Measurements from ENCODE around the gene DYNLT4. TPM values are rescaled to one million over a fixed set of nuclear protein-coding genes. Genes with fewer than 3 reads are reported as not detected.
"Not testable (repeated sequence)": the region's sequence is repeated elsewhere in the genome, so short reads cannot be mapped to it uniquely, and the experiment has no call there.

The DYNLT4 gene
- total and polyA plus RNA-seq, 12 donors, result 0.94 to 10.3 (median 2.8) TPM; not detected in 2

GRCh38 chr1:44827197-44828002 is 20.2 kb upstream of the DYNLT4 start:
- H3K4me1 ChIP-seq (replicated peaks in 1 of 2), result no peaks in the 10 kb centered on the region
- TF ChIP-seq POLR2A (IDR thresholded peaks at IDR 0.05), result no peak
- TF ChIP-seq, protein P1, sequence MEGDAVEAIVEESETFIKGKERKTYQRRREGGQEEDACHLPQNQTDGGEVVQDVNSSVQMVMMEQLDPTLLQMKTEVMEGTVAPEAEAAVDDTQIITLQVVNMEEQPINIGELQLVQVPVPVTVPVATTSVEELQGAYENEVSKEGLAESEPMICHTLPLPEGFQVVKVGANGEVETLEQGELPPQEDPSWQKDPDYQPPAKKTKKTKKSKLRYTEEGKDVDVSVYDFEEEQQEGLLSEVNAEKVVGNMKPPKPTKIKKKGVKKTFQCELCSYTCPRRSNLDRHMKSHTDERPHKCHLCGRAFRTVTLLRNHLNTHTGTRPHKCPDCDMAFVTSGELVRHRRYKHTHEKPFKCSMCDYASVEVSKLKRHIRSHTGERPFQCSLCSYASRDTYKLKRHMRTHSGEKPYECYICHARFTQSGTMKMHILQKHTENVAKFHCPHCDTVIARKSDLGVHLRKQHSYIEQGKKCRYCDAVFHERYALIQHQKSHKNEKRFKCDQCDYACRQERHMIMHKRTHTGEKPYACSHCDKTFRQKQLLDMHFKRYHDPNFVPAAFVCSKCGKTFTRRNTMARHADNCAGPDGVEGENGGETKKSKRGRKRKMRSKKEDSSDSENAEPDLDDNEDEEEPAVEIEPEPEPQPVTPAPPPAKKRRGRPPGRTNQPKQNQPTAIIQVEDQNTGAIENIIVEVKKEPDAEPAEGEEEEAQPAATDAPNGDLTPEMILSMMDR (IDR thresholded peaks at IDR 0.05), result no peak
- intact Hi-C loops (cut with DNase I), result loop anchor here in 1 of 2 donors (5.0 kb wide), 1 partner anchor 35 kb away; no protein-coding TSS in a partner anchor
- no peaks in the 10 kb centered on the region for H3K9me3 ChIP-seq (replicated peaks in 1 of 3)
- WGBS, 4 donors, result 89 to 95% (median 92%) methylated on average over 21 to 28 of the region's 28 CpGs
- H3K27ac ChIP-seq, result peak overlapping the region in 1 of 5 donors; percentile 44
- H3K4me3 ChIP-seq, result no peak overlapping the region
- H3K27me3 ChIP-seq, result no peaks in the 10 kb centered on the region
- peak in 1 of 7 donors; percentile 28 for DNase-seq
- no peaks in the 10 kb centered on the region for H3K36me3 ChIP-seq (replicated peaks in 1 of 2)

DNA sequence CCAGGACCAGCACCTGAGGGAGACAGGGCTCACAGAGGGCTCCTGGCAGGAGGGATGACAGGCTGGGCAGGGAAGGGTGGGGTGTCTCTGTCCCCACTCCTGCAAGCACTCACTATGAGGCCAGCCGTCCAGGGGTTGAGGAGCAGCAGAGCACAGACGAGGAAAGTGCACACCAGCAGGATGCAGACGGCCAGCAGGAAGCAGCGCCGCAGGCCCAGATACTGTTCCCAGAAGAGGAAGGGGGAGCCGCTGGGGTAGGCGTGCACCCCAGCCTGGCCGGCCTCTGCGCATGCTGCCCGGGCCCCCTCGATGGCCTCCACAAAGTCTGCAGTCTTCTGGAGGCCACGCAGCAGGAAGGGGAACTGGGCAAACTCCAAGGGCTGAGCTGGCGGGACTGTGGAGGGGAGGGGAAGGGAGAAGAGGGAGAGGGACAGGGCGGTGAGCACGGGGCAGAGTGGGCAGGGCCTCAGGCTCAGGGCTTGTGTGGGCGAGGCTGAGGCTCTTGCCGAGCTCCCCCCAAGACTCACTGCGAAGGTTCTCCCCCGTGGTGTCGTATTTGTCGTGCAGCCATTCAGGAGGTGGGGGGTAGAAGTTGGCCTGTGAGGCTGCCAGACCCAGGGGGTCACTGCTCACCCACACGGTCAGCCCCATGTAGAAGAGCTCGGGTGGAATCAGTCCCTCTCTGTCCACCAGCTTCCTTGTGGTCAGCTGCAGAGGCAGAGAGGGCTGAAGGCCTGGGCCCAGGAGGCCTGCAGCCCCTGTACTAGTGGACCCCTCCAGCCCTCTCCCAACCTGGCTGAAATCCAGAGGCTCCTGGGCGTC is 19.4 kb upstream of the DYNLT4 start:
- intact Hi-C loops (cut with DNase I), result loop anchor here in 1 of 2 donors (5.0 kb wide), 1 partner anchor 34 kb away; no protein-coding TSS in a partner anchor

DNA sequence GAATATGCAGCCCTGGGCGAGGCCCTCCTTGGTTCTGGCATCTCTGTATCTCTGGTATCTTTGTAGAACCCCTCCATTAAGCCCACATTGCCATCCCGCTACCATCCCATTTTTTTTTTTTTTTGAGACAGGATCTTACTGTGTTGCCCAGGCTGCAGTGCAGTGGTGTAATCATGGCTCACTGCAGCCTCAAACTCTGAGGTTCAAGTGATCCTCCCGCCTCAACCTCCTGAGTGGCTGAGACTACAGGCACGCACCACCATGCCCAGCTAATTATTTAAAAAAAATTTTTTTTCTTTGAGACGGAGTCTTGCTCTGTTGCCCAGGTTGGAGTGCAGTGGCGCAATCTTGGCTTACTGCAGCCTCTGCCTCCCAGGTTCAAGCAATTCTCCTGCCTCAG is 17.2 kb upstream of the DYNLT4 start:
- H3K9me3 ChIP-seq (replicated peaks in 1 of 3); H3K27me3 ChIP-seq; H3K36me3 ChIP-seq (replicated peaks in 1 of 2); H3K4me3 ChIP-seq; intact Hi-C loops (cut with DNase I); H3K27ac ChIP-seq: not testable (repeated sequence)
- peaks cover 8 to 11% of the 10 kb centered on the region in 2 donors for H3K4me1 ChIP-seq (replicated peaks in 1 of 2)
- 88 to 98% (median 90%) methylated on average over 6 of the region's 6 CpGs for WGBS, 4 donors
- DNase-seq, result peak in 1 of 7 donors; percentile 6

More for the DNA sequence above, 19.4 kb upstream of the DYNLT4 start:
- DNase-seq, result peak in 5 of 7 donors; percentile 54 to 68 (median 61)
- Histone ChIP-seq H3K9me3 (replicated peaks in 1 of 3) (no peaks in the 10 kb centered on the region), H3K4me1 (replicated peaks in 1 of 2) (no peaks in the 10 kb centered on the region), H3K27me3 (no peaks in the 10 kb centered on the region), H3K27ac (peak overlapping the region in 2 of 5 donors; percentile 44 to 66), H3K36me3 (replicated peaks in 1 of 2) (no peaks in the 10 kb centered on the region), H3K4me3 (no peak overlapping the region)
- TF ChIP-seq POLR2A (IDR thresholded peaks at IDR 0.05), result no peak
- TF ChIP-seq, protein P1 (IDR thresholded peaks at IDR 0.05), result no peak
- WGBS, 4 donors, result 61 to 66% (median 64%) methylated on average over 14 to 24 of the region's 24 CpGs

- intact Hi-C loops (cut with DNase I), result no loop called here
- H3K36me3 ChIP-seq (replicated peaks in 1 of 2), result no peaks in the 10 kb centered on the region
- no peaks in the 10 kb centered on the region for H3K27me3 ChIP-seq
- no peaks in the 10 kb centered on the region for H3K9me3 ChIP-seq (replicated peaks in 1 of 3)
- no peak for TF ChIP-seq POLR2A (IDR thresholded peaks at IDR 0.05)
- TF ChIP-seq, protein P1 (IDR thresholded peaks at IDR 0.05), result no peak
- no peak overlapping the region for H3K27ac ChIP-seq
- peaks cover 8 to 17% of the 10 kb centered on the region in 2 donors for H3K4me1 ChIP-seq (replicated peaks in 1 of 2)
- peak in 1 of 7 donors; percentile 41 for DNase-seq
- WGBS, 4 donors, result 78 to 89% (median 85%) methylated on average over 7 to 15 of the region's 15 CpGs
- H3K4me3 ChIP-seq, result no peak overlapping the region
These were observed 15.9 kb upstream of the DYNLT4 start for GRCh38 chr1:44822981-44823451.

All from adrenal gland (tissue), 12 donors.